ENCODE results near the gene CLRN1.

Gene CLRN1

DNA sequence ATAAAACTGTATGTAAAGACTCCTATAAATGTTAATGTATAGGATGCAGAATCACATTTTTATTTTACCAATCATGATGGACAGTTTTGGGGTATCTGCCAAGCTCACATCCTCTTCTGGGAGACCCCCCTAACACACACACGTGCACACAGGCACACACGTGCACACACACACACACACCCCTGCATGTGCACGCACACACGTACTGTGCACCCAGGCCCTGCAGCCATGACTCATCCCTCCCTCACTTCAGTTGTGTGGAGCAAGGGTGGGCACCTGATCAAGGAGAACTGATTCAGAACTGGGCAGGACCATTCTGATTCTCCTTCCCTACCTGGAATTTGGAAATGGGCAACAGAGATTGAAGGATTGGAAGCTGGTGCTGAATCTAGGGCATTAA is 51.3 kb downstream of the CLRN1 start:
- no peak for TF ChIP-seq ZNF274 (IDR thresholded peaks at IDR 0.05; ENCODE audit: low read depth, low read length)
- H3K4me3 ChIP-seq (ENCODE audit: low read length): no peak overlapping the region

DNA sequence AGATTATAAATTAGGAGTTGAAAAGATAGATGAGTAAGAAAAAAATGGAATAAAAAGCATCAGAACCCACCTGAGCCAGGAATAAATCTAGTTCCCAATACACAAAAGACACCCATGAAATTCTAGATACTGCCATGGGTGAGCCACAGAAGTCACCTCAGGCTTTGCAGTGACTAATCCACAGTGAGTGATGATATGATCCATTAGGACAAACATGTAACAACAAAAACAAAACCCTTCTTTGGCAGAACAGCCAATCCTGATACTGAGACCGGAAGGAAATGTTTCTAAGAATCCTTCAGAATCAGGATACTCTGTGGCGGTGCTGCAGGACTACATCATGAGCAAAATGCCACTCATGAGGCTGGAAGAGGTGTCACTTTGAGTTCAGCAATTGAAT is 52.3 kb downstream of the CLRN1 start:
- H3K4me3 ChIP-seq (ENCODE audit: low read length): no peak overlapping the region
- TF ChIP-seq ZNF274 (IDR thresholded peaks at IDR 0.05; ENCODE audit: low read depth, low read length): no peak

DNA sequence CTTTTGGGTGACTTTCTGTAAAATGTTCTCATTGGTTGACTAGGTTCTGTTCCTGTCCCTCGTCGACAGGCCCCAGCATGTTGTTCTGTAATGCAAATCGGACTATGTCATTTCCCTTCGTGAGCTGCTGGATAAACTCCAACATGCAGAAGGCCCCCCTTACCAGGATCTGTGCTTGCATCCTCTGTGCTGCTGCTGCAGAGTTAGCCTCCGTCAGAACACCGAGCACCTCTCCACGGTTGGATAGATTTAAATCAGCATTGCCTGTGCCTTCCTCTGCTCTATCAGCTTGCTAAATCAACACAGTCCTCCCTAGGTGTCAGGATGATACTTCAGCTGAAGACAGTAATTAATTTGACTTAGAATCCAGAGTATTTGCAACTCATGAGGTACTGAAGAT is 54.6 kb downstream of the CLRN1 start:
- no peak for TF ChIP-seq ZNF274 (IDR thresholded peaks at IDR 0.05; ENCODE audit: low read depth, low read length)
- H3K4me3 ChIP-seq (ENCODE audit: low read length): no peak overlapping the region

DNA sequence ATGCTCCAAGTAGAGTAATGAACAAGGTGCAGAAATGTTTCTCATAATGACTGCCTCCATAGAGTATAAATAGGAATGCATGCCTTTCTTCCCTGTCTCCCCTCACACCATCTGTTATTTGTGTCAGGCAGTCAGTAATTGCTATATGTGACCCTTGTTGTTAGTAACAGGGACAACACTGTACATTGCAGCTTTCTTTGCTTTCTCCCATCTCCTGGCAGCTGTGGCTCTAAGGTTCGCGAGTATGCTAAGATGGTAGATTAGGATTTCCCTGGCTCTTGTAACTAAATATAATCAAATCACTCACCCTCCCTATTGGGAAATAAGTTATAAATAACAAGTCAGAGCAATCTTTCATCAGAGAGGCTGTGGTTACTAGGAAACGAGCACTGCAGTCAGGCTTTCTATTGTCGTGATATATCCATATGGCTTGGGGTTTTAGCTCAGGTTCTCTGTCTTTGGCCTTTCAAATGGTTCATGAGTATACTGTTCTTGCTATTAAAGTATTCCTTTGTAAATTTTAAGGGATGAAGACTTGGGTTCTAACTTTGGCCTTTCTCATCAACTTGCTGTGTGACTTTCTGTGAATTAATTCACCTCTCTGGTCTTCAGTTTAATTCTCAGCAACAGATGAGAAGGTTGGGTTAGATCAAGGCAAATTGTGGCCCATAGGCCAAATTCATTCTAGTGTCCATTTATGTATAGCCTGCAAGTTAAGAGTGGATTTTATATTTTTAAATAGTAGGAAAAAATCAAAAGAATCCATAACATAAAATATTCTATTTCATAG is 59.2 kb downstream of the CLRN1 start:
- H3K4me3 ChIP-seq (ENCODE audit: low read length): no peak overlapping the region
- TF ChIP-seq ZNF274 (IDR thresholded peaks at IDR 0.05; ENCODE audit: low read depth, low read length): no peak

DNA sequence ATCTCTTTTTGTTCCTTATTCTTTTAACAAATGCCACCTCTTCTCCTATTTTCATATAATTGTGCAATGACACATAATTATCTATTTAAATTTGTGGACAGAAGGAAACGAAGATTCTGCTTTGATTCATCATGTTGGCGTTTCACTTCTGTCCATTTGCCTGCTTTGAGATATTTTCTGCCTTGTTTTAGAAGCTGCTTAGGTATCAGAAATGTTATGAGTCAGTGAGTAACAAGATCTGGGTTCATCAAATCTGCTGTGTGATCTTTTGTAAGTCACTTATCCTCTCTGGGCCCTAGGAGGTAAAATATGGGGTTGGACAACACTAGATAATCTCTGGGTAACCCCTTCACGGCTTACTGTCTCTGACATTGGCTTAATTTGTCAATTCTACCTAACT is 60.0 kb downstream of the CLRN1 start:
- no peak for TF ChIP-seq ZNF274 (IDR thresholded peaks at IDR 0.05; ENCODE audit: low read depth, low read length)

DNA sequence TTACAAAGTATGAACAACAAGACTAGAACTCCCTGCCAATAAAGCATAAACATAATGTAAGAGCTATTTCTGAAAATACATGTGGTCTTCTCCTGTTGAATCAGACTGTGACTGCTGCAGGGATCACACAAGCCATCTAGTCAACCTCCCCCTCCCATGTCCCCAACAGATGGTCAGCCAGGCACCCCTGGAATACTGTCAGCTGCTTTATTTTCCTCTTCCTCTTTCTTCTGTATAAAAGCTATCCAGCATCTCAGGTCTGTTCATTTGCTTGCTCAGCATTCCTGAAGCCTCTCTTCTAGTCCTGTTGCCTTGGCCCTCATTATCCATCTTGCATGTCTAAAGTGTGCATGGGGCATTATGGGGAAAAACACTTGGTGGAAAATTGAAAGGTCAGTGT is 60.8 kb downstream of the CLRN1 start:
- TF ChIP-seq ZNF274 (IDR thresholded peaks at IDR 0.05; ENCODE audit: low read depth, low read length): no peak
- H3K4me3 ChIP-seq (ENCODE audit: low read length): no peak overlapping the region

More for the DNA sequence above, 60.0 kb downstream of the CLRN1 start:
- no peak overlapping the region for H3K4me3 ChIP-seq (ENCODE audit: low read length)

DNA sequence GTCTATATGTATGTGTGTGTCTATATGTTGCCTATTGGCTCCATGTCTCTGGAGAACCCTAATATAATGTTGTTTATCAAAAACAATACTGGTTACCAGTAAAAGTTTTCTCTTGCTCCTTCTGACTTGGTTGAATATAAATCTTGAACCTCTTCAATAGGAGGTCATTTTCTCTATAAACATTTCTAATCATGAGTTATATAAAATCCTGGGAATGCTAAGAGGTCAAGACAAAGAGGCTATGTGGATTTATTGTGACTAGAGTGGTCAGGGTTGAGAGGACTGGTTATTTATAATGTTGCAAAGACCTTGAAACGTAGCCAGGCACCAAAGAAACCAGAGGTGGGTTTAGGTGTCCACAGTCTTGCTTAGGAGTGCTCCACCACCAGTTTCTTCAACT is 66.1 kb downstream of the CLRN1 start:
- TF ChIP-seq ZNF274 (IDR thresholded peaks at IDR 0.05; ENCODE audit: low read depth, low read length): no peak
- no peak overlapping the region for H3K4me3 ChIP-seq (ENCODE audit: low read length)

DNA sequence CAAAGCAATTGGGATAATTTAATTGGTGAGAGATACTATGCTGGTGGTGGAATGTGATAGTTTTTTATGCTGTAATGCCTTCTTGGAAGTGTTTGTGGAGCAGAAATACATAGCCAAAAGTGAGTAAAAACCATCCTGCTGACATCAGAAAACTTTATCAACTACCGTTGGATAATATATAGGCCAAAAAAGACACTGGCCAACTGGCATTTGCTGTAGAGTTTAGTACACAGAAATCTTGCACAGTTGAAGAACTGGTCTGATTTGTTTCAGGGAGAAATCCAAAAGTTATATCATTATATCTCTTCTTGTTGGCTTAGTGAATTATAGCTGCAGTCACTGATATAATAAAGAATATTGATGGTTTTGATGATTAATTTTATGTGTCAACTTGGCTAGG is 66.8 kb downstream of the CLRN1 start:
- no peak overlapping the region for H3K4me3 ChIP-seq (ENCODE audit: low read length)
- TF ChIP-seq ZNF274 (IDR thresholded peaks at IDR 0.05; ENCODE audit: low read depth, low read length): no peak

DNA sequence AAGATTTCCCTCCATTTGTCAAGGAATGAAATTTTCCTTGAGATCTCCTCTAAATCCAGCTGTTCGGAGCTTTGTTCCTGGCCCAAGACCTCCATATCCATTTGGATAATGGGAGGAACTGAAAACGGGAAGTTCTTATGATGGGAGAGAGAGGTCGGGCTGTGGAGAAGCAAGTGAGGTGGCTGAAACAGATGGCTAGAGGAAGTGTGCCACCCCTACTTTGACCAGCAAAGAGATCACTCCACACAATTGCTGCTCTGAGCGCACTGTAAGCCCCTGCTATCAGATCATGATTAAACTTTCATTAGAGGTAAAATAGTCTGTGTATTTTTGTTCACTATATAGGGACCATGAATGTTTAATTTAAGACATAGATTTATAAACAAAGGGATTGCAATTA is 67.2 kb downstream of the CLRN1 start, which contains the start of gene MINDY4B:
Gene MINDY4B (minus strand): TSS at position 101 of the 400 bp plus-strand sequence. CDS start 0 bp downstream, at position 101.
- no peak within 1 kb of the TSS for H3K4me3 ChIP-seq (ENCODE audit: low read length)
- no peak for TF ChIP-seq ZNF274 (IDR thresholded peaks at IDR 0.05; ENCODE audit: low read depth, low read length)

DNA sequence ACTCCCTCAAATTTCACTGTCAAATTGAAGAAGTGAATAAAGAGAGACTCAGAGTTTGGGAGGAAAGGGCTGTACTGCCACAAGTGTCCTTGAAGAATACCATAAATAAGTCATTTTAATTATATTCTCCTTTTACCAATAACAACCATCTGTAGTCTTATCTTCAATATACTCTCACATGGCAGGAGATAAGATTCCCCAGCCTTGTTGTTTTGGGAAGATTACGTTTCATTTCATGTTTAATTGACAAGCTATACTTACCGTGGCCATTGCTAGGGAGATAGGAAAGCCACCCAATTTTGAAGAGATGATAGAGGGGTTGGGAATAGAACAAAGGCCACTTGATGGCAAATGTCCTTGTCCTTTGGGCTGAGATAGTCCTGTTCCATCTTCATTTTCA is 69.5 kb downstream of the CLRN1 start:
- TF ChIP-seq ZNF274 (IDR thresholded peaks at IDR 0.05; ENCODE audit: low read depth, low read length): no peak
- H3K4me3 ChIP-seq (ENCODE audit: low read length): no peak overlapping the region

DNA sequence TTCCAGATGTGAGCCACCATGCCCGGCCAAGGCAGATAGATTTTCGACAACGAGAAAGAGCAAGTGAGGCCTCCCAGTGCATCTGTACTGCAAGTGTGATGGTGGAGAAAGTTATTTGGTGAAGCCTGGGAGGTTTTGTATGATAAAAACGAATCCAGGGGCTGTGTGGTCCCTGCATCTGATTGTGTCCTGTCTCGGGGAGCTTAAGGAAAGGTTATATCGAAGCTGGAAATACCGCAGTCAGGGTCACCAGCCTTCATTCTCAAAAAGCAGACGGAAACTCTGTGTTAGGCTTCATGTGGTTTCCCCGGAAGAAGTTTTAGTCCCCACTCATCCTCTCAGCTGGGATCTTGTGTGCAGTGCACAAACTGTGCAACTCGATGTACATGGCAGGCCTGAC is 70.7 kb downstream of the CLRN1 start:
- no peak for TF ChIP-seq ZNF274 (IDR thresholded peaks at IDR 0.05; ENCODE audit: low read depth, low read length)
- H3K4me3 ChIP-seq (ENCODE audit: low read length): no peak overlapping the region

DNA sequence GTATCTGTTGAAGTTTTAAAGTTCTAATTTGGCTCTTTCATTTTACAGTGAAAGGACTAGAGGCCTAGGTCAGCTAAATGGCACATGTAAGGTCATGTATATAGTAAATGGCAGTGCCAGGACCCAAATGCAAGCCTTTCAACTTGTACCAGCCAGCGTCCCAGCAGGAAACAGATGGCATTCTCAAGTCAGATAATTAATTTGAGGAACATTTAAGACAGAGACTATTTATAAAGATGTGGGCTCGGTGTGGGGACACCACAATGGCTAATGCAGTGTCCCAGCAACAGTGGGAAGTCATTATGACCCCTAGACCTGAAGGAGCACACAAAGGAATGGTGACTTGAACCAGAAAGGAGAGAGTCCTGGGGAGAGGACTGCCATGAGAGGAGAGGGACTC is 73.4 kb downstream of the CLRN1 start:
- no peak for TF ChIP-seq ZNF274 (IDR thresholded peaks at IDR 0.05; ENCODE audit: low read depth, low read length)
- H3K4me3 ChIP-seq (ENCODE audit: low read length): no peak overlapping the region

DNA sequence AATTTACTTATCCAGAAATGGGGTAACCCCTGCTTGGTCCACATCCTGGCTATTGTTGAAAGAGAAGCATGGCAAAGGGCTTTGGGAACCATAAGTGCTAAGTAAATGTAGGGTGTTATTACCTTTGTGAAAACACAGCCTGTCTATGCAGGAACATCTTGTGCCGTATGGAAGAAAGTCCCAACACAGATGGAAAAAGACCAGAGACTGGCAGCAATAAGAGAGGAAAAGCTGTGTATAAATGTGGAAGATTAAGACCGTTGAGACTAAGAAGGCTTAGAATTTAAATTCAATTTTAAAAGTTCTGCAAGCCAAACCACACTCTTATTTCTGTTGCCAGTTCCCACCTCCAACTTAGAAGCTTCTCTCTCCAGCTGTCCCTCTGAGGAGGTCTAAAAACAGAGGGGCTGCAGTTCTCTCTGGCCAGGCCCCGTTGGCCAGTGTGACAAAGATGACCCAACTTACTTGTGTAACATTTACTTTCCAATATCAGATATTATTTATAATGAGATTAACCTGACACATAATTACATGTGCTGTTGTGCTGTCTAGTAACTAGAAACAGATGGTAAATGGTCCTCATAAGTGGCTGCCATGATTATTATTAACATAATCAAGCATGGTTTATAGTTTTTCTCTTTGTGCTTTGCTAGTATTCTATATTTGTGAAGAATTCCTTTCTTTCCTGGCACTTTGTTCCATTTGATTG is 74.3 kb downstream of the CLRN1 start:
- no peak for TF ChIP-seq ZNF274 (IDR thresholded peaks at IDR 0.05; ENCODE audit: low read depth, low read length)

DNA sequence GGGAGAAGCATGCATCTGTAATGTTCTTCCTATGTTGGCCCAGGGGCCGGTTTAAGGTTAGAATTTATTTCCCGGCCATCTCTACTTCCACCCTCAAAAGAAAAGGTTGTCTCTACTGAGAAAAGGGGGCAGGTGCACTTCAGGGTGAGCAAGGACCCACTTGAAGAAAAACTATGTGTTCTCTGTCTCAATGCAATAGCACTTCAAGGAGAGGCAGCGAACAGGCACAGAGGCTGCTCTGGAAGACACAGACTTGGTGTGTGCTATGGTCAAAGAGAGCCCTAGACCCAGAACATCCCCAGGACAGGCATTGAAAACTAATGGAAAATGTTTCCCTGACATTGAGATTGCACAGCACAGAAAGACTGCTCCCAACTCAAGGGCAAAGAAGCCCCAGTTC is 74.9 kb downstream of the CLRN1 start:
- TF ChIP-seq ZNF274 (IDR thresholded peaks at IDR 0.05; ENCODE audit: low read depth, low read length): no peak
- H3K4me3 ChIP-seq (ENCODE audit: low read length): no peak overlapping the region

More for the DNA sequence above, 74.3 kb downstream of the CLRN1 start:
- H3K4me3 ChIP-seq (ENCODE audit: low read length): no peak overlapping the region

DNA sequence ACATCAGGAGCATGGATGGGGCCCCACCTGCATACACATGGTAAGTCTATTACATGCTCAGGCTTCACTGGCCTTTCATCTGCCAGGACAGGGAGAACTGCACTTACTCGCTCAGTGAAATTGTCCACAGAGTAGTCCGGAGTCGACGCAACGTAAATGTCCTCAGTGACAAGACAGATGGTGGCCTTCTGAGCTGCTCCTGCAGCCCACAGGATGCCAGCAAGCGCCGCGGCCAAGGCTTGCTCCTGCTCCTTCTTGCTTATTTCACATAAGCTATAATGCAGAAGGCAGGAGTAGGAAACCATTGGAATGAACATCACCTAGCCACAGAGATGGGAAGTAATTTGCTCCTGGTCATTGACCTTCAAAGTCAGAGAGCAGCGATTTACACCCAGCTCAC is 81.7 kb downstream of the CLRN1 start:
- no peak overlapping the region for H3K4me3 ChIP-seq (ENCODE audit: low read length)
- no peak for TF ChIP-seq ZNF274 (IDR thresholded peaks at IDR 0.05; ENCODE audit: low read depth, low read length)

Measured in GM08714 (cell line).